GM19395 (cell line): Measurements from ENCODE around the gene ANKRD33B.
"Not testable (repeated sequence)": the region's sequence is repeated elsewhere in the genome, so short reads cannot be mapped to it uniquely, and the experiment has no call there.

Source experiments
- ATAC-seq: cut with Tn5 transposase; IDR thresholded peaks from one replicate; pipeline ENCODE4 v1.9.1; 2021; ENCODE audit warnings: mild to moderate bottlenecking, moderate library complexity; ENCODE audit not compliant: unreplicated experiment

The ANKRD33B gene

DNA sequence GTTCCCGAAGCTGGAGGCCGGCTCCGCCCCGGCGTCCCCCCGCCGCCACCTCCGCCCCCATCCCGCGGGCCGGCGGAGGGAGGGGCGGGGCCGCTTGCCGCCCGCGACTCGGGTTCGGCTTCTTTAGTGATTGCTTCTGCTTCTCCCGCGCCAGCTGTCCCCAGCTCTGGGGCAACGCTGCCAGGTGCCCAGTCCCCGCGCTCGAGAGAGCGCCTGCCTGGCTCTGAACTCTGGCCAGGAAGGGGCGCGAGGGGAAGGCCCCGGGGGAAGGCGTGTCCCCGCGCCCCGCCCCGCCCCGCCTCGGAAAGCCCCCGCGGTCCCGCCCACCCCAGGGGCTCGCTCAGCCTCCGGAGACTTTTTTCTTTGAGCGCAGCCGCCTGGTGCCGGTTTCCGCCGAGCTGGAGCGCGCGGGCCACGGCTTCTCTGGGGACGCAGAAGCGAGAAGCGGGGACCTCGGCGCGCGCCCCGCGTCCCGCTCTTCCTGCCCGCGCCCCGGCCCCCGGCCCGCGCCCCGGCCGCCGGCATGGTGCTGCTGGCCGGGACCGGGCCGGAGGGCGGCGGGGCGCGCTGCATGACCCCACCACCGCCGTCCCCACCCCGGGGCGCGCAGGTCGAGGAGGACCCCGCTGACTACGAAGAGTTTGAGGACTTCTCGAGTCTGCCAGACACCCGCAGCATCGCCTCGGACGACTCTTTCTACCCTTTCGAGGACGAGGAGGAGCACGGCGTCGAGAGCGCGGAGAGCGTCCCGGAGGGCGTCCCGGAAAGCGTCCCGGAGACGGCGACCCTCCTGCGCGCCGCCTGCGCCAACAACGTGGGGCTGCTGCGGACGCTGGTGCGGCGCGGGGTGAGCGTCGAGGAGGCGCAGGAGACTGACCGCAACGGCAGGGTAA, at the start of gene ANKRD33B:
Gene ANKRD33B, plus strand, starts transcription at position 126 of the 893 bp plus-strand sequence. Its CDS starts 398 bp downstream, at position 524.
- ATAC-seq: peak; percentile 59

DNA sequence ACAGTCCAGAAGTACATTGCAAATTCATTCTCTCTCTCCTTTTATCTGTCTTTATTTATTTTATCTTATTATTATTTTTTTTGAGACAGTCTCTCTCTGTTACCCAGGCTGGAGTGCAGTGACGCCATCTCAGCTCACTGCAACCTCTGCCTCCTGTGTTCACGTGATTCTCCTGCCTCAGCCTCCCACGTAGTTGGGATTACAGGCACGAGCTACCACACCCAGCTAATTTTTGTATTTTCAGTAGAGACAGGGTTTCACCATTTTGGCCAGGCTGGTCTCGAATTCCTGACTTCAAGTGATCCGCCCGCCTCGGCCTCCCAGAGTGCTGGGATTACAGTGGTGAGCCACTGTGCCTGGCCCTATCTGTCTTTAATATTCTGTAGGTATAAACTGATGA, 49.3 kb upstream of the ANKRD33B start:
- not testable (repeated sequence) for ATAC-seq

DNA sequence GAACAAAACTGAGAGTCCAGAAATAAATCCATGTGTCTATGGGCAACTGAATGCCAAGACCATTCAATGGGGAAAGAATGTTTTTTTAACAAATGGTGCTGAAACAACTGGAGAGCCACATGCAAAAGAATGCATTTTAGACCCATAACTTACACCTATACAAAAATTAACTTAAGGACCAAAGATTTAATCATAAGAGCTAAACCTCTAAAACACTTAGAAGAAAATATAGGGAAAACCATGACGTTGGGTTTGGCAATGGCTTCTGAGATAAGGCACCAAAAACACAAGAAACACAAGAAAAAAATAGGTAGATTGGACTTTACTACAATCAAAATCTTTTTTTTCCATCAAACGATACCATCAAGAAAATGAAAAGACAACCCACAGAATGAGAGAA, 48.4 kb upstream of the ANKRD33B start:
- ATAC-seq: no peak

DNA sequence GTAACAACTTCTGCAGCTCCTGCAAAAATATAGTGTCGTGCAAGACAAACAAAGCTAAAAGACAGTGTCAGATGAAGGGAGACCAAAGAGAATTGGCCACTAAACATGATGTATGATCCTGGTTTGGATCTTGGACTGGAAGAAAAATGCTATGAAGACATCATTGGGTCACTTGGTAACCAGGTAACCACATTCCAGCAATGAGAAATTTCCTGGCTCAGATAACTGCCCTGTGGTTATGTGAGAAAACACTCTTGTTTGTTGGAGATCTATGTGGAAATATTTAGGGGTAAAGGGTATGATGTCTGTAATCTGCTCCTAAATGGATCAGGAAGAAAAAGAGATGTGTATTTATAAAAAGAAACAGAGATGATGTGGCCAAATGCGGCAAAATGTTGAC, 45.5 kb upstream of the ANKRD33B start:
- ATAC-seq: no peak

DNA sequence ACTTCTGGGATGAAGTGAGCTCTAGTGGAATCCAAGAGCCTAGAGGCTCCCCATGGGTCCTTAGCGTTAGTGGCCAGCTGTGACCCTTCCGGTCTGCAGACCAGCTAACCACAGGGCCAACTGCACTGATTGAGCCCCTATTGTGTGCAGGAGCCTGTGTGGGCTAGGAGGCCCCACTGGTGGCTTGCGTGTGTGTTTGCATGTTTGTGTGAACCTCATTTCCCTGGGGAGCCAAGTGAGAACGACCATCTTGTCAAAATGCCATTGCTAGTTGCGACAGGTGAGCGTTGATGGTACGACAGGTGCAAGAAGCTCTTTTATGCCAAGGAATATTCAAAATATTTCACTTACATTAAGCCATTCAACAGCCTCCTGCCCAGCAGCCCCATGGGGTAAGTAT, 44.1 kb upstream of the ANKRD33B start:
- no peak for ATAC-seq

DNA sequence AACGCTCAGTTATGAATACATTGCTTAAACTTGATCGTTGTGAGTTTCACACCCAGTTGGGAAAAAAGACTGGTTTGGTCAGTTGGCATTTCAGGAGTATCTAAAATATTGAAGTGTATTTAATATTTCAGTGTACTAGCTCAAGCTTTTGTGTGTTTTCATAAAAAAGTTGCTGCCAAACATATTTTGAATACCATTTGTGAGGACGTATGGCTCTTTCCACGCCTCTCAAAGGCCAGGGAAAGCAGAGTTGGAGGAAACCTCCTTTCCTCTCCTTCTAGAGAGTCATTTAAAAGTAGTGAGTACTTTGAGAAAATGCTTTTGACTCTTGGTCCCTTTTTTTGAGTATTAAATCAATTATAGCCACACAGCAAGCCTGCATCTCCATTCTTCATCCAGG, 43.2 kb upstream of the ANKRD33B start:
- no peak for ATAC-seq

DNA sequence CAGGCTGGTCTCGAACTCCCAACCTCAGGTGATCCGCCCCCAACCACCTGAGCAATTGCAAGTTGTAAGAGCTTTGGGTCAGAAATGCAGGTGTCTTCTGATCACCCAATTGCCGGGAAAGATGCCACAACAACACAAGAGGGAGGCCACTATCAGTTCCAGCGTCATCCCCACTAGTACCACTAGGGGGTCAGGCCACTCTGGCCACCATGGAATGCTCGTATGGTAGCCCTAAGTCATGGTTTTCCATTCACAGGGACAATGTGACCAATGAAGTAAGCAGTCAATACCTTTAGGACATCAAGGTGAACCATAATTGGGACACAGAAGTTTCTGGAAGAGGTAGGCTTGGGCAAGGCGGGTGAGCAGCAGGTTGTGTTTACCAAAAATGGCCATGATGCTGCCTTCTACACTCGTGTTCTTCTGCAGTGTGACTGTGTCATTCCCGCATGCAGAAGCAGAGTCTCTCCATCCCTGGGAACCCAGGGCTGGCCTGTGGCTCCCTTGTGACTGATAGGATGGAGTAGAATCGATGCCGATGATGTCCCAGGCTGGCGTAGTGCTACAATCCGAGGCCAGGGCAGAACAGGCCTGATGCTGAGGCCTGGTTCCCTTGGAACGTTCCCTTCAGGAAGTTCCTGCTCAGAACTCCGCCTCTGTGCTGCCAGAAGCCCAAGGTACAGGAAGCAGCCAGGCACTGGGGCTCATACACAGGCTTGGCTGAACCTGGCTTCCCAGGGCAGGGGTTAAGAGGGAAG, 42.2 kb upstream of the ANKRD33B start:
- ATAC-seq: no peak

DNA sequence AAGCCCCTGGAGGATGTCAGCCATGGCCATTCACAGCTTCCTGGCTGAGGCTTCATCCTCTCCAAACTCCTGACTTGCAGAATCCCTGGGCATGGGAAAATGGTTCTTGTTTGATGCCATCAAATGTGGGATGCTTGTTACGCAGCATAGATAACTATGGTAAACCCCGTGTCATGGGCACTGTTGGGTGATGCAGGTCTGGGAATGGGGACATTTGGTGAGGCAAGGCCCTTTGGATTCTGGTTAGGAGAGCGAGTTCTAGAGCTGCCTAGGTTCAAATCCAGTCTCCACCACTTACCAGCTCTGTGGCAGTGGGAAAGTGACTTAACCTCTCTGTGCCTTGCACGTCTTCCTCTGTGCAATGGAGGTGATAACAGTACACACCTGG, 41.7 kb upstream of the ANKRD33B start:
- ATAC-seq: no peak

DNA sequence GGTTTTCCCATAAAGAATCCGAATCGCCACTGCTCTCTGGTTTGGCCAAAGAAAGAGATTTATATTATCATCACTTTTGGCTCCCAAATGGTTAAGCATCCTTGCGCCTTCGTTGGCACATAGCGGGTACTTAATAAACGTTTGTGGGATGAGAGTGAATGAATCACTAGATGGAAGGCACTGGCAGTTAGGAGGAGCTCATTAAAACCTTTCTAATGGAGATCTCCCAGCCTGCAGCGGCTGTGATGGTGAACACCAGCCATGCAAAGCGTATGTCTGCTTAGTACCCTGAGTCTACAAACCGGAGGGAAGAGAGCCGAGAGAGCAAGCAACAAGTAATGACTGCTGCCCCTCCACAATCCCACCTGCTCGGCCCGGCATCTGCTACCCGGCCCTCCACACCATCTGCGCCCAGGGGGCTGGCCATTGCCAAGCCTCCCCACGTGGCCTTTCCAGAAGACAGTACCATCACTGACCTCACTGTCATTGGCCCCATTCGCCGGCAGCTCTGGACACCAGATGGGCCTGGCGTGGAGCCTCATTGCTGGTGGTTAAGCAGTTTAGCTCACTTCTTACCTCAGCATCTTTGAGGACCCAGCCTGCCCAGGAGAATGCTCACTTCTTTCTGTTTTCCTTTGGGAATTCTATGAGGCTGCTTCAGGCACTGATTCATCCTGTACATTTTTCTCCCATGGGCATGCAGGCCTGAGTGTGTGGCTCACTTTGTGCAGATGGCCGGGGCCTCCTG, 39.3 kb upstream of the ANKRD33B start:
- ATAC-seq: no peak

DNA sequence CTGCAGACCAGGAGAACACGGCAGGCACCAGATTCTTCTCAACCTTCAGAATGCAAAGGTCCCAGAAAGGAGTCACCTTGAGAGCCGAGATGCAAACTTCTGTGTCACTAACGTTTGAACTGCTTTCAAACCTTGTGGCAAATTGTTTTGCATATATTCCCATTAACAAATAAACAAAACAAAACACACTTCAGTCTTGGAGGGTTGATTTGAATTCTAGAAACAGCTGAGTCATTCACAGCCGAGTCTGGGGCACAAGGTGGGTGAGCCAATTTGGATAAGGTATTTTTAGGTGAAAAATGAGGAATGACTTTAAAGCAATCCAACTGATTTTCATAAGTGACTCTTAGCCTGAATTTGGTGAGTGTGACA, 38.8 kb upstream of the ANKRD33B start:
- peak; percentile 43 for ATAC-seq

DNA sequence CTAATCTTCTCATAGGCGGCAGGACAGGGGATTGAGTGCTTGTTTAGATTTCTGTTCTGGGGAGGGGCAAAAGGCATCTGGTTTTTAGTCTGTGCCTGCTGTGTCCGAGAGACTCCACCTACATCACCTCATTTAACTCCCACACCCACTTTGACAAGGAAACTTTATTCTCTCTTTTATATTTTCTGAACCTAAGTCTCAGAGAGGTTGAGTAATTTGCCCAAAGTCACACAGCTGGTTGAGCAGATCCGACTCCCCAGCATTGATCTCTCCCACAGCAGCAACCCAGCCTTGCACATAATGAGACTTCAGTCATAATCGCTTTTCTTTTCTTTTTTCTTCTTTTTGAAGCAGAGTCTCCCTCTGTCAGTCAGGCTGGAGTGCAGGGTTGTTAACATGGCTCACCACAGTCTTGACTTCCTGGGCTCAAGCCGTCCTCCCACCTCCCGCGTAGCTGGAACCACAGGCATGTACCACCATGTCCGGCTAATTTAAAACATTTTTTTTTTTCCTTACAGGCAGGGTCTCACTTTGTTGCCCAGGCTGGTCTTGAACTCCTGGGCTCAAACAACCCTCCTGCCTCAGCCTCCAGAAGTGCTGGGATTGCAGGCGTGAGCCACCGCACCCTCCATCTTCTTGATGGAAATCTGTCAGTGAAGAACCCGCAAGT, 36.5 kb upstream of the ANKRD33B start:
- no peak for ATAC-seq

DNA sequence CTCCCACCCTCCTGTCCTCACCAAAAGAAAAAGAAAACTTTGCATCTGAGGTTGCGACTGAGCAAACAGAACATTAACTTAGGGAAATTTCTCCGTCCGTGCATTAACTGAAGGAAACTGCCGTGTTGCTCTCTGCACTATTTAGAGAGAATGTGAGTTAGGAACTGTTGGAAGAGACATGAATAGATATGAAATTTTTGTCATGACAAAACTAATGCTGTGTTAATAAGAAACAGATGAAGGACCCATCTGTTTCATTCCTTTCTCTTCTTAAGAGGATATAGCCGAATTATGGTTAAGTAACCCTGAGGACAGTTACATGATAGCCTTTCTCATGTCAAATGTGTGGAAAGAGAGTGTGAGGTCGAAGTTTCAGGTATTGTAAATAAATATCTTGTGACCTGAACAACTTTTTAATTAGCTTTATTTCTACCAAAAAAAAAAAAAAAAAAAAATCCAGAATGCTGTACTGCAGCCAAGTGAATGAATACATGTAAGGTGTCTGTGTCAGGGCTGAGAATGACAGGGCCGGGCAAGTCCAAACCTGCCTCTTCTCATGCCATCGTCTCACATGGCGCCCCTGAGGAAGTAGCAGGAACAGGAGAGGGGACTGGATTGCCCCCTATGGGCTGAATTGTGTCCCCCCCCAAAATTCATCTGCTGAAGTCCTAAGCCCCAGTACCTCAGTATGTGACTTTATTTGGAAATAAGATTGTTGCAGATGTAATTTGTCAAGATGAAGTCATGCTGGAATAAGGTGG, 35.6 kb upstream of the ANKRD33B start:
- no peak for ATAC-seq

DNA sequence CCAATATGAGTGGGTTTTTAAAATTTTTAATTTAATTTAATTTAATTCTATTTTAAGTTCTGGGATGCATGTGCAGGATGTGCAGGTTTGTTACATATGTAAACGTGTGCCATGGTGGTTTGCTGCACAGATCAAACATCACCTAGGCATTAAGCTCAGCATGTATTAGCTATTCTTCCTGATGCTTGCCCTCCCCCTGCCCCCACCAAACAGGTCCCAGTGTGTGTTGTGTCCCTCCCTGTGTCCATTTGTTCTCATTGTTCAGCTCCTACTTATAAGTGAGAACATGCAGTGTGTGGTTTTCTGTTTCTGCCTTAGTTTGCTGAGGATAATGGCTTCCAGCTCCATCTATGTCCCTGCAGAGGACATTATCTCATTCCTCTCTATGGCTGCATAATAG, 35.0 kb upstream of the ANKRD33B start:
- no peak for ATAC-seq

DNA sequence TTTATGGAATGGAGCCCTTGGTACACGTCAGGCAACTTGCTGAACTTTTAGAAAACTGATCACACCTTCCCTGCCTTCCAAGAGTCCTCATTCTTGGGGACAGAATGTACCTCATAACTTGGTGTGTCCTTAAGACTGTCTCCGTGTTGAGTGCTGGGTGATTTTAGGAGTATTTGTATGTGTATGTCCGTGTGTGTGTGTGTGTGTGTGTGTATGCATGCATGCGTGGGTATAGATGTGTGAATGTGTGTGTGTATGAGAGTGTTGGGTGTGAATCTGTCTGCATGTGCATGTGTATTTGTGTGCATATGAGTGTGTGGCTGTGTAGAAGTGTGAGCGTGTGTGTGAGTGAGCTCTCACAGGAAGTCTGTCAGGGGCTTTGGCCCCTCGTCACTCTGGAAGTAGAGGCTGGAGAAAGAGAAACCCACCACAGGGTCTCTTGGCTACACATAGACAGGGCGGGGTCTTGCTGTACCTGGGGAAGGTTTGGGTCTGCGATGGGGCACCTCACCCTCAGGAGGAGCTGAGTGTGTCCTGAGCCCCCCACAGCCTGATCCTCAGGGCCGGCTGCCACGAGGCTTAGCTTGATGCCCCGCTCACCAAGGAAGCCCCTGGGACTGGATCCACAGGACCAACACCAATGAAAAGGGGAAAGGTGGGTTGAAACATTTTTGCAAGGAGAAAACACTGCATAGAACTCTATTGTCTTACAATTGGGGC, 33.1 kb upstream of the ANKRD33B start:
- no peak for ATAC-seq

DNA sequence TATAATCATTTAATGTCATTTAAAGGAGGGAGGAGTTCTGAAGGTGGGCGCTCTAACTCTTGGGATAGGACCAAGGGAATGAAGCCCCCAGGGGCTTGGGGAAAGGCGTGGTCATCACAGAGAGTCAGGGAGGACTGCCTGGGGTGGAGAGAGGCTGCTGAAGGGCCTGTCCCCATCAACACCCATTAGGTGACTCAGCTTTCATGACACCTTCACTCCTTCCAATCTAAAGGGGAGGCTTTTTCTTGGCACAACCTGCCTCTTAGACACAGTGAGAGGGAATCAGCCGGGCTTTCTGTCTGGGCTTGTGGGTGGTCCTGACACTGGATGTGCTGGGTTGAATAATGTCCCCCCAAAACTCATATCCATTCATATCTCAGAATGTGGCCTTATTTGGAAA, 31.4 kb upstream of the ANKRD33B start:
- ATAC-seq: no peak

DNA sequence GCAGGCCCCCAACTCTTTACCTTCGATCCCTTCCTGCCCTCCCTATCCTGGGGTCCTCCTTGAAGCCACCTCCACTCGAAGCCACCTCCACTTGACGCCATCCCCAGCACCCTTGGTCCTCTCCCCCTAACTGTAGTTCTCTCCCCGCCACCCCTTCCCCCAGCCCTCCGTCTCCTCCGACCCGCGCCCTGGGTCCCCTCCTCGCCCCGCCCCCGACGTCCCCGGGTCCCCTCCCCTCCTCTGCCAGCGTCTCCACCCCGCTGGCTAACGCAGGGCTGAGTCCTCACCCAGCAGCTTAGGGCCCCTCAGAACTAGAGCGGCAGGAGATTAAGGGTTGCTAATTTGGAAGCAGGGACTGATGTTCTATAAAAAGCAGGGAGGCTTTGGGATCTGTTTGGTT, 30.6 kb upstream of the ANKRD33B start:
- ATAC-seq: no peak

DNA sequence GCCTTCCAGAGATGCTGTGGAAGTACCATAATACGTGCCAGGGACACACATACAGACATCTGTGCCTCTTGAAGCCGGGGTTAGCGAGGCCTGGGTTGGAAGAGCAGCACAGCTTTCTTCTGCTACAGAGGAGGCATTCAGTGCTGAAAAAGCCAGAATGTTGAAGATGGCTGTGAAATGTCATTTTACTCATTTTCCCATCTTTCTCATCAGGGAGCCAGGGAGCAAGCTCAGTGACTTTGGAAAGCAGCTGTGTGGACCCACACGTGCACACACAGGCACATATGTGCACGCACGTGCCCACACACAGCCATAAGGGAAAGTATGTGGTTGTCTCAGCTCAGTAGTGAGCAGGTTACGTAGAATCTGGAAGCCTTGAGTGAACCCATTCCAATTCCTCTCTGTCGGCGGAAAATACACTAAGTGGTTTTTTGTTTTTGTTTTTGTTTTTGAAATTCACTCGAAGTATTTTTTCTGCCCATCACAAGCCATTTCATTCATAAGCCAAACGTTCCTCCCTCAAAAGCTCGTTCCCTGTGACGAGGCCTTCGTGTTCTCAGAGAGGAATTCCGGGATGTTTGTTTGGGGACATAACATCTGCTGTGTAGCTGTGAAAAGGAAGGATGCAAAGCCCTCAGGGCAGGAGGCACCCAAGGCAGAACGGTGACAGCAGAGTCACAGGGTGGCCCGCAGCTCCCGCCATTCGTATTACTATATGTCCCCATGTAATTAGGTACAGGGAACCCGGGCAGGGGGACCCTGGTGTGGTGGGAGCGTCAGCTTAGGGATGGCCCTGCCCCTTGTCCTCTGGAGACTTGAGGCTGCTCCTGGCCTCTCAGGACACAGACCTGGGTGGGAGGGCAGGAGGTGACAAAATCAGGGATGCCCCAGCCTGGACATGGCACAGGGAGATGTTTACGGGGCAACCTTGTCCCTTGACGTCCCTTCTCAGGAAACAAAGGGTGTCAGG, 29.0 kb upstream of the ANKRD33B start:
- ATAC-seq: no peak

DNA sequence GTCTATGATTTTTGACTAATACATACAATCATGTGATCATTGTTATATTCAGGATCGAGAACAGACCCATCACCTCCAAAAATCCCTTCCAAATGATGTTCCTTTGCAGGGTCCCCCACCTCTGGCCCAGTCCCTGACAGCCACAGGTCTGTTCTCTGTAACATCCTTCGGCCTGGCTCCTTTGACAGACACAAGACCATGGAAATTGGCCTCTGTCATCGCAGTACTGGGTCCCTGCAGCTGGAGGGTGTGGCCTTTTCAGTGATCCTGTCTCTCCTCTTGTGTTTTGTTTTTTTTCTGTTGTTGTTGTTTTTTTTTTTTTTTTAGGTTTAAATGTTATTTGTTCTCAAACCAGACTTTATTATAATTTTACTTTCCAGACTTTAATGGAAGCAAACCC, 27.4 kb upstream of the ANKRD33B start:
- ATAC-seq: no peak
